SK-N-SH (cell line): ENCODE results near the gene TANC1. TPM values are rescaled to one million over a fixed set of nuclear protein-coding genes. Genes with fewer than 3 reads are reported as not detected.

Experiments
- CTCF ChIA-PET: fragments of 300-600, 350-600 bp; formaldehyde crosslinking; extraction: SDS; loops from one replicate; lab custom pipeline; 2021; lab: Yijun Ruan, JAX
- POLR2A ChIA-PET: fragments of 350-600 bp; sonication (Branson Sonifier 250); formaldehyde crosslinking; extraction: SDS; loops from one replicate; lab custom pipeline; 2020; ENCODE audit warnings: antibody characterized with exemption, inconsistent platforms; lab: Yijun Ruan, JAX
- DNase-seq: peaks from one replicate; pipeline ENCODE4 v3.0.0; 2012
- H2AFZ ChIP-seq: fragments of 200-600 bp; sonication (generic); 2 replicates; pipeline ENCODE4 v1.8.1; 2016; ENCODE audit warnings: antibody characterized with exemption, mild to moderate bottlenecking, low read depth
- H3F3A ChIP-seq: fragments of 200-600 bp; sonication (generic); replicated peaks from 2 replicates; pipeline ENCODE3; 2016; ENCODE audit warnings: antibody characterized with exemption, mild to moderate bottlenecking; ENCODE audit not compliant: insufficient read depth
- H3K27ac ChIP-seq, 2 experiments: fragments of 200-500 bp in 1 of 2; fragments of 200-600 bp in 1 of 2; sonication (Bioruptor generic) in 1 of 2; sonication (generic), shearing (Covaris generic) in 1 of 2; 2 replicates each; pipeline versions ENCODE4 v1.5.1 to v1.6.1; 2014 to 2016; ENCODE audit warnings: low read depth in 2 of 2, inconsistent platforms in 1 of 2, low read length in 1 of 2, mild to moderate bottlenecking in 1 of 2, mixed read lengths in 1 of 2
- H3K27me3 ChIP-seq: fragments of 200-600 bp; sonication (generic), shearing (Covaris generic); 2 replicates; pipeline ENCODE4 v1.6.1; 2016; ENCODE audit warnings: mixed run types; ENCODE audit not compliant: insufficient read depth
- H3K36me3 ChIP-seq, 2 experiments: fragments of 200-500 bp in 1 of 2; fragments of 200-600 bp in 1 of 2; sonication (Bioruptor generic) in 1 of 2; sonication (generic) in 1 of 2; replicated peaks in 1 of 2; 2 replicates each; pipeline versions ENCODE3 to v1.5.1; 2014 to 2016; ENCODE audit warnings: low read length in 1 of 2, mild to moderate bottlenecking in 1 of 2; ENCODE audit not compliant: insufficient read depth in 2 of 2, control insufficient read depth in 1 of 2
- H3K4me1 ChIP-seq, 2 experiments: fragments of 200-500 bp in 1 of 2; fragments of 200-600 bp in 1 of 2; sonication (Bioruptor generic) in 1 of 2; sonication (generic), shearing (Covaris generic) in 1 of 2; 2 replicates each; pipeline versions ENCODE4 v1.5.1 to v1.6.1; 2014 to 2016; ENCODE audit warnings: low read depth in 1 of 2, low read length in 1 of 2, mixed run types in 1 of 2; ENCODE audit not compliant: insufficient read depth in 2 of 2, control insufficient read depth in 1 of 2
- H3K4me2 ChIP-seq: fragments of 200-600 bp; sonication (generic), shearing (Covaris generic); 2 replicates; pipeline ENCODE4 v1.6.1; 2017; ENCODE audit warnings: mixed run types
- H3K4me3 ChIP-seq, 2 experiments: fragments of 200-500 bp in 1 of 2; fragments of 200-600 bp in 1 of 2; sonication (Bioruptor generic) in 1 of 2; sonication (generic), shearing (Covaris generic) in 1 of 2; 2 replicates each; pipeline versions ENCODE4 v1.5.1 to v1.8.1; 2014 to 2016; ENCODE audit warnings: low read depth in 2 of 2, inconsistent platforms in 1 of 2, low read length in 1 of 2, mild to moderate bottlenecking in 1 of 2, mixed read lengths in 1 of 2, moderate library complexity in 1 of 2
- H3K79me2 ChIP-seq: fragments of 200-600 bp; sonication (generic); 2 replicates; pipeline ENCODE4 v1.8.1; 2017; ENCODE audit warnings: mild to moderate bottlenecking; ENCODE audit not compliant: insufficient read depth
- H3K9ac ChIP-seq: fragments of 200-600 bp; sonication (generic); 2 replicates; pipeline ENCODE4 v1.6.1; 2017; ENCODE audit warnings: mixed run types
- H3K9me2 ChIP-seq: fragments of 200-600 bp; sonication (generic); 2 replicates; pipeline ENCODE4 v1.6.1; 2017; ENCODE audit warnings: mixed run types
- H3K9me3 ChIP-seq: fragments of 200-600 bp; sonication (generic); 2 replicates; pipeline ENCODE4 v1.6.1; 2017; ENCODE audit warnings: mixed run types, mild to moderate bottlenecking, moderate library complexity
- H4K20me1 ChIP-seq: fragments of 200-600 bp; sonication (generic); 2 replicates; pipeline ENCODE4 v1.6.1; 2017; ENCODE audit warnings: mild to moderate bottlenecking, mixed run types; ENCODE audit not compliant: insufficient read depth
- FOXM1 ChIP-seq: IDR thresholded peaks from 2 replicates; pipeline ENCODE4 v1.4.0; 2012; ENCODE audit warnings: low read depth, mild to moderate bottlenecking
- NRF1 ChIP-seq: IDR thresholded peaks from 2 replicates; pipeline ENCODE4 v1.6.1; 2012; ENCODE audit warnings: low read depth, mild to moderate bottlenecking, low read length
- RAD21 ChIP-seq: IDR thresholded peaks from 2 replicates; pipeline ENCODE4 v1.6.1; 2012; ENCODE audit warnings: mild to moderate bottlenecking, low read length
- RCOR1 ChIP-seq: fragments of 150-350 bp; IDR thresholded peaks from 2 replicates; pipeline ENCODE4 v1.6.1; 2017; ENCODE audit warnings: antibody characterized with exemption, low read length
- RFX5 ChIP-seq: IDR thresholded peaks from 2 replicates; pipeline ENCODE4 v1.6.1; 2012; ENCODE audit warnings: mild to moderate bottlenecking, improper control_type of control experiment, low read length
- TAF1 ChIP-seq: IDR thresholded peaks from 2 replicates; pipeline ENCODE4 v1.6.1; 2012; ENCODE audit warnings: low read depth, mild to moderate bottlenecking, low read length, moderate library complexity, borderline replicate concordance
- ZBTB33 ChIP-seq: IDR thresholded peaks from 2 replicates; pipeline ENCODE4 v1.4.0; 2012; ENCODE audit warnings: low read depth, borderline replicate concordance
- WGBS: methylation state at CpG from one replicate; pipeline ENCODE4 v1.1.6; 2017; ENCODE audit warnings: low lambda C conversion rate; 5-methylcytosine and 5-hydroxymethylcytosine counted together
- polyA plus RNA-seq, 3 experiments: library from polyadenylated mRNA; depleted of rRNA; stranded (reverse); fragments of >200 nt; gene quantifications; 2 replicates each; pipeline ENCODE4 v1.2.3, GENCODE V29; 2012

Gene TANC1
- polyA plus RNA-seq, 1 of the 3 experiments (the other 2 are of a cell fraction) = 19.2 TPM

GRCh38 chr2:159265171-159265576 is 296.7 kb downstream of the TANC1 start (continued):
- no peak for TF ChIP-seq TAF1
- TF ChIP-seq, all 33 proteins: peak for 0

- ChIA-PET CTCF (no interaction called here), POLR2A (no interaction called here)
- Histone ChIP-seq H3K79me2 (no peaks in the 10 kb centered on the region; the same call in 1 of the 2 replicates), H3K9ac (no peak overlapping the region), H3K9me3 (no peaks in the 10 kb centered on the region), H3K27ac (no peak overlapping the region), H4K20me1 (no peaks in the 10 kb centered on the region), H3K9me2 (no peaks in the 10 kb centered on the region), H3K27me3 (no peaks in the 10 kb centered on the region), H3K36me3 (peaks cover 6 to 17% of the 10 kb centered on the region in 2 experiments), H3K4me2 (no peak overlapping the region), H3F3A (no peaks in the 10 kb centered on the region), H3K4me3 (no peak overlapping the region), H3K4me1 (no peaks in the 10 kb centered on the region), H2AFZ (no peak overlapping the region)
- 91% methylated on average over 3 of the region's 3 CpGs for WGBS
- TF ChIP-seq ZBTB33 (no peak), RFX5 (no peak), NRF1 (no peak)
- DNase-seq = no peak
These were observed 298.1 kb downstream of the TANC1 start for GRCh38 chr2:159266554-159266953.

GRCh38 chr2:159267921-159268320 is 299.5 kb downstream of the TANC1 start:
- WGBS = 84% methylated on average over 1 of the region's 1 CpG
- Histone ChIP-seq H2AFZ (no peak overlapping the region), H3K4me2 (no peak overlapping the region), H4K20me1 (no peaks in the 10 kb centered on the region), H3K4me1 (no peaks in the 10 kb centered on the region), H3K9ac (no peak overlapping the region), H3K27me3 (no peaks in the 10 kb centered on the region), H3K4me3 (no peak overlapping the region), H3F3A (no peaks in the 10 kb centered on the region), H3K79me2 (no peaks in the 10 kb centered on the region; the same call in 1 of the 2 replicates), H3K9me3 (no peaks in the 10 kb centered on the region), H3K9me2 (no peaks in the 10 kb centered on the region), H3K27ac (no peak overlapping the region), H3K36me3 (peaks cover 6 to 17% of the 10 kb centered on the region in 2 experiments)
- ChIA-PET CTCF (no interaction called here), POLR2A (no interaction called here)
- no peak for DNase-seq
- no peak for TF ChIP-seq FOXM1
- TF ChIP-seq NRF1 = no peak
- no peak for TF ChIP-seq RCOR1
- no peak for TF ChIP-seq RAD21
- no peak for TF ChIP-seq TAF1
